HG02943 (cell line): ENCODE measurements around the gene NCOR2.

Source experiments
- ATAC-seq: cut with Tn5 transposase; IDR thresholded peaks from one replicate; pipeline ENCODE4 v1.9.1; 2021; ENCODE audit warnings: mild to moderate bottlenecking, low read depth, moderate library complexity; ENCODE audit not compliant: unreplicated experiment

The NCOR2 gene

DNA sequence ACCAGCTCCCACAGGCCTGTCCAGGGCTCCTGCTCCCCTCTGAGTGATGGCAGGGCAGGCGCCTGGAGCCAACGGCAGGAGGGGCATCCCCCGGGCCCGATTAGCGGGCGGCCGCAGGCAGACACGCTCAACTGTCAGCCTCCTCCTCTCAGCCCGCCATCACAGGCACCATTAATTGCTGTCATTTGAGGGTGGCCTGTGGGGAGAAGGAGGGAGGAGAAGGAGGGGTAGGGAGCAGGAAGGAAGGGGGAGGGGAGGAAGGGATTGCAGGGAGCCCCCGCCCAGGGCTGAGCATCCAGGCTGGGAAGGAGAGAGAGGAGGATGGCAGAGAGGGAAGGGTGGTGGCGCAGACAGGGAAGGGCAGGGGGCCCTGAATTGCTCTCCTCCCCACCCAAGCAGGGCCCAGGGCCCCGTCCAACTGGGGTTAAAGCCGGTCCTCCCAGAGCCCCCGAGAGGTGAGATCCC is 36.1 kb downstream of the NCOR2 start:
- ATAC-seq: no peak

GRCh38 chr12:124530637-124531263 is 36.7 kb downstream of the NCOR2 start:
- no peak for ATAC-seq

GRCh38 chr12:124529565-124530276 is 37.7 kb downstream of the NCOR2 start:
- ATAC-seq: no peak

- ATAC-seq: no peak
Observed at GRCh38 chr12:124527861-124528561, 39.4 kb downstream of the NCOR2 start.

DNA sequence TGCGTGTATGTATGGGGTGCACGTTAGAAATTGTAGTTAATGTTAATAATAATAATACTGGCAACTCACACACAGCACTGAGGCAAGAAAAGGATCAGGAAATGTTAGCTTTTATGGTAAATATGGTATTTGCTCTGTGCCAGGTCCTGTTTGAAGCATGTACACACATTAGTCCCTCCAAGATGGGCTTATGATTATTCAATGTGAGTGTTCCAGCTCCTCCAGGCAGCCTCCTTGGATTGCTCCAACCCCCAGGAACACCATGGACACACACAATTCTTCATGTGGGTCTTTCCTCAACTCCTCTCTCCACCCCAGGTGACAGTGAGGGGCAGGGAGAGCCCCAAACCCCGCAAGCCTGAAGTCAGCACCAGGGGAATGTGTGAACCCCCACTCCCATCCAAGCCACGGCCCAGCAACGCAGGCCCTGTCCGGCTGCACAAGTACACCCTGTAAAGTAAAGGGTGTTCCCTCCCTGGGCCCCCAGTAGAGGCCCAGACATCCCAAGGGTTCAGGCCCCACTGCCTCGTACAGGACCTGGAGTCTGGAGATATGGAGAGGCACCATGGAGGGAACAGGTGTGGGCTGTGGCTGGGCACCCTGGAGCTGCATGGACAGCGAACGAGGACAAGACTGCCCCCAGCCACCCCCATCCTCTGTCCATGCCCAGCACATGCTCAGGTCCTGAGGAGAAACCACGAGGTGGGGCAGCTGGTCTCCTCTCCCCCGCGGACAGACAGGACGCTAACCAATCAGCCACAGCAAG is 41.3 kb downstream of the NCOR2 start:
- ATAC-seq: no peak

DNA sequence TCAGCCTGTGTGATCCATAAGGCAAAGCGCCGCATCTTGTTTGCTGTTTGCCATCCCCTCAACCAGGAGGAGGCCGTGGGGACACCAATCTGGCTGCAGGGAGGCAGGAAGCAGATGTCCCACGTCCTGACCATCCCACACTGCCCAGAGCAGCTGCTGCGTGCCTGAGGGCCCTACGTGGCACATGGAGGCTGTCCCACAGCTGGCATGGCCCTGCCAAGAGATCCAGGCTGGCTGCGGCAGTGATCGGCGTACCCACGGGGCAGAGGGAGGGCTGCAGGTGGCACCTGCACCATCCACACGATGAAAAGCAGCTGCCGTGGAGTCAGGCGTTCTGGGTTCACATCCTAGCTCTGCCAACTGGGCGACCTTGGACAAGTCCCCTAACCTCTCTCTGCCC is 42.0 kb downstream of the NCOR2 start:
- no peak for ATAC-seq

GRCh38 chr12:124524231-124524925 is 43.0 kb downstream of the NCOR2 start:
- no peak for ATAC-seq

DNA sequence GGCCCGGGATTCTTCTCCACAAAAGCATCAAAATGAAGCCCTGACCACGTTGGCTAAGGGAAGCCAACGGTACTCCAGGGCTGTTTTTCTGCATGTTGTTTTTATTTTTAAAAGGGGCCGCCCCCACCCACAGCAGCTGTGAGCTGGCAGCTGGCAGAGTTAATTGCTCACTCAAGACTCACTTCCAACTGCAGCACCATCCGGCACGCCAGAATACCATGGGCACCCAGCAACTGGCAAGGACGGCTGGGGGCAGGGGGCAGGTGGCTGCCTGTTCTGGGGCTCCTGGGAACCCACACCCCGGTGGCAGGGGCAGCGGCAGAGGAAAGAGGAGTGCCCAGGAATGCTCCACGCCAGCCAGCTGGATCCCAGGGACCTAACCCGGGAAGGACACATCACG is 44.3 kb downstream of the NCOR2 start:
- no peak for ATAC-seq

GRCh38 chr12:124520907-124521306 is 46.5 kb downstream of the NCOR2 start:
- ATAC-seq: no peak

GRCh38 chr12:124520265-124520701 is 47.1 kb downstream of the NCOR2 start:
- no peak for ATAC-seq

DNA sequence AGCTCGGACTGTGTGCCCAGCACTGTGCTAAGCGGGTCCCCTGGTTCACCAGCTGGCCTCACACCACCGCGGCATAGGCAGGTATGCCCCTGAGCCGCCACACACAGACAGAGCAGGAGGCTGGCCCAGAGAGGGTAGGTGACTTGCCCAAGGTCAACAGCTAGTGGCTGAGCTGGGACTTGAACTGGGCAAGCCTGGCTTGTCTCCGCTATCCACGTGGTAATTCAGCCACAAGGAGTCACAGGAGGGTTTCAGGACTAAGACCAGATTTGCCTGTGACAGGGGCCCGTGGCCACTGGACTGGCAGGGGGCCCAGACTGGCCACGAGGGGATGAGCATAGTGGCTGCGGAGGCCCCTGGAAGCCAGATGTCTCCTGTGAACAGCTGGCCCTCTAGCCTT is 47.7 kb downstream of the NCOR2 start:
- ATAC-seq: no peak

DNA sequence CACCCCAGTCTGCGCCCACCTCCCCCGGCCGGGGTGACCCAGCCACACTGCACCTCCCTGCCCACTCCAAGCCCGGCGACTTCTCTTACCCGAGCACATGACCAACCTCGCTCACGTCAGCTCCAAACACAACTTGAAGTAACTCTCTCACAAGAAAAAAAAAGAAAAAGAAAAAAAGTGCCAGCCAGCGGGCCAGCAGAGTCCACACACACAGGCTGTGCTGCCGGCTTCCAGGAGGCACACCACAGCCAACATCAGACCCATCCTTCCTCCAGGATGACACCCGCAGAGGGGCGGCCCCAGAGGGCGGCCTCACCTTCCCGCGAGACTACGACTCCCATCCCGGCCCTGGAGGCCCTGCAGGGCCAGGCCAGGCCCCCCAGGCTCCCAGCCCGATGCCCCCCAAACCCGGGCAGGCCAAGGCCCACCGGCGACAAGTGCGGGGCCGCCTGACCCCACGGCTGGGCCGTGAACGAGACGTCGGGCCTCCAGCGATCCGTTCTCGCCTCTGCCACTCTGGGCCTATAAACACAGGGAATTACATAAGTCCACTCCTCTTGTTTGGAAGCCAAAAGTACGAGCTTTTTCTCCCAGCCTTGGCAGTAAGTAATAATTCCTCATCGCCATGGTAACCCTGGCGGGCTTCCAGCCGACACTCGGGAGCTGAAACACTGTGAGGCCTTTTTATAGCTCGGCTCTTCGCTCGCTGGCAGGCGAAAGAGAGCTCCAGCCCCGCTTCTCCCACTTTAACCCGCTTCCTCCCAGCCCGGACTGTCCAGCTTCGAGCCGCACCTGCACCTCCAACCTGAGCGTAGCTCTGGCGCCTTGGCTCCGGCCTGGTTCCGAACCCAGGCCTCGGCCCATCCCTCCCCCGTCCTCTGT is 49.1 kb downstream of the NCOR2 start:
- no peak for ATAC-seq
